Breast epithelium (tissue), 4 donors: ENCODE results near the gene UCK2. TPM values are rescaled to one million over a fixed set of nuclear protein-coding genes. Genes with fewer than 3 reads are reported as not detected.

Experiments
- DNase-seq, 2 donors: peaks; one replicate each; pipeline ENCODE4 v3.0.0-alpha.2; 2019; ENCODE audit warnings: low spot score in 2 of 2
- H3K27ac ChIP-seq, 2 donors: fragments of 200-600 bp; sonication (generic) in 1 of 2; one replicate each; pipeline ENCODE4 v1.5.1; 2016 to 2019; ENCODE audit warnings: mild to moderate bottlenecking in 1 of 2
- H3K27me3 ChIP-seq, 2 donors: fragments of 200-600 bp; sonication (generic) in 1 of 2; one replicate each; pipeline versions ENCODE4 v1.5.1 to v1.6.0; 2017 to 2019; ENCODE audit warnings: control low read depth in 1 of 2, mild to moderate bottlenecking in 1 of 2
- H3K36me3 ChIP-seq: fragments of 200-600 bp; one replicate; pipeline ENCODE4 v1.5.1; 2019
- H3K4me1 ChIP-seq, 2 donors: fragments of 200-600 bp; sonication (generic); one replicate each; pipeline ENCODE4 v1.5.1; 2016 to 2019; ENCODE audit warnings: control low read depth in 1 of 2
- H3K4me3 ChIP-seq, 3 donors: fragments of 200-600 bp; sonication (generic); 1 replicate in 2 of 3; 2 replicates in 1 of 3; pipeline ENCODE4 v1.5.1; 2016 to 2019; ENCODE audit warnings: mild to moderate bottlenecking in 3 of 3, moderate library complexity in 2 of 3
- H3K9me3 ChIP-seq, 2 donors: fragments of 200-600 bp; sonication (generic) in 1 of 2; one replicate each; pipeline ENCODE4 v1.5.1; 2016 to 2019; ENCODE audit warnings: control low read depth in 1 of 2
- POLR2A ChIP-seq: fragments of 450-650 bp; IDR thresholded peaks from one replicate; pipeline ENCODE4 v1.6.1; 2016; ENCODE audit warnings: antibody characterized with exemption, mild to moderate bottlenecking, moderate library complexity
- POLR2AphosphoS5 ChIP-seq, 3 donors: sonication (generic); formaldehyde crosslinking; IDR thresholded peaks; one replicate each; pipeline ENCODE4 v1.6.1; 2017; ENCODE audit warnings: antibody characterized with exemption in 3 of 3
- intact Hi-C: fragments of 100-400 bp; cut with DNase I; formaldehyde crosslinking; loops from one replicate; pipeline ENCODE4 v1.15.1; 2023; ENCODE audit warnings: low total_unique reads
- total RNA-seq, 3 donors: library from RNA; depleted of rRNA; stranded (reverse); fragments of >200 nt; gene quantifications; one replicate each; pipeline ENCODE4 v1.1.0, GENCODE V29; 2016
- TF ChIP-seq, protein P1 (sequence below), 3 donors: fragments of 450-650 bp; IDR thresholded peaks; one replicate each; pipeline ENCODE4 v1.5.1; 2016 to 2017; ENCODE audit warnings: antibody characterized with exemption in 3 of 3, mild to moderate bottlenecking in 3 of 3, moderate library complexity in 3 of 3

The UCK2 gene
- total RNA-seq, 3 donors from 2014 or later, result 13.6 to 51.1 (median 45.9) TPM

GRCh38 chr1:165890684-165891083 lies 63.3 kb downstream of the UCK2 start:
- Histone ChIP-seq H3K27me3 (no peaks in the 10 kb centered on the region), H3K27ac (peak overlapping the region; percentile 22 to 41), H3K4me1 (peaks cover 0 to 5% of the 10 kb centered on the region in 2 donors), H3K4me3 (no peak overlapping the region), H3K9me3 (no peaks in the 10 kb centered on the region), H3K36me3 (no peaks in the 10 kb centered on the region)
- TF ChIP-seq, protein P1, sequence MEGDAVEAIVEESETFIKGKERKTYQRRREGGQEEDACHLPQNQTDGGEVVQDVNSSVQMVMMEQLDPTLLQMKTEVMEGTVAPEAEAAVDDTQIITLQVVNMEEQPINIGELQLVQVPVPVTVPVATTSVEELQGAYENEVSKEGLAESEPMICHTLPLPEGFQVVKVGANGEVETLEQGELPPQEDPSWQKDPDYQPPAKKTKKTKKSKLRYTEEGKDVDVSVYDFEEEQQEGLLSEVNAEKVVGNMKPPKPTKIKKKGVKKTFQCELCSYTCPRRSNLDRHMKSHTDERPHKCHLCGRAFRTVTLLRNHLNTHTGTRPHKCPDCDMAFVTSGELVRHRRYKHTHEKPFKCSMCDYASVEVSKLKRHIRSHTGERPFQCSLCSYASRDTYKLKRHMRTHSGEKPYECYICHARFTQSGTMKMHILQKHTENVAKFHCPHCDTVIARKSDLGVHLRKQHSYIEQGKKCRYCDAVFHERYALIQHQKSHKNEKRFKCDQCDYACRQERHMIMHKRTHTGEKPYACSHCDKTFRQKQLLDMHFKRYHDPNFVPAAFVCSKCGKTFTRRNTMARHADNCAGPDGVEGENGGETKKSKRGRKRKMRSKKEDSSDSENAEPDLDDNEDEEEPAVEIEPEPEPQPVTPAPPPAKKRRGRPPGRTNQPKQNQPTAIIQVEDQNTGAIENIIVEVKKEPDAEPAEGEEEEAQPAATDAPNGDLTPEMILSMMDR (IDR thresholded peaks at IDR 0.05), result no peak
- TF ChIP-seq POLR2A, result no peak
- intact Hi-C loops, result loop anchor here (10.0 kb wide), 1 partner anchor 66 kb away; the partner anchor contains the start of gene UCK2
- DNase-seq, result no peak

DNA sequence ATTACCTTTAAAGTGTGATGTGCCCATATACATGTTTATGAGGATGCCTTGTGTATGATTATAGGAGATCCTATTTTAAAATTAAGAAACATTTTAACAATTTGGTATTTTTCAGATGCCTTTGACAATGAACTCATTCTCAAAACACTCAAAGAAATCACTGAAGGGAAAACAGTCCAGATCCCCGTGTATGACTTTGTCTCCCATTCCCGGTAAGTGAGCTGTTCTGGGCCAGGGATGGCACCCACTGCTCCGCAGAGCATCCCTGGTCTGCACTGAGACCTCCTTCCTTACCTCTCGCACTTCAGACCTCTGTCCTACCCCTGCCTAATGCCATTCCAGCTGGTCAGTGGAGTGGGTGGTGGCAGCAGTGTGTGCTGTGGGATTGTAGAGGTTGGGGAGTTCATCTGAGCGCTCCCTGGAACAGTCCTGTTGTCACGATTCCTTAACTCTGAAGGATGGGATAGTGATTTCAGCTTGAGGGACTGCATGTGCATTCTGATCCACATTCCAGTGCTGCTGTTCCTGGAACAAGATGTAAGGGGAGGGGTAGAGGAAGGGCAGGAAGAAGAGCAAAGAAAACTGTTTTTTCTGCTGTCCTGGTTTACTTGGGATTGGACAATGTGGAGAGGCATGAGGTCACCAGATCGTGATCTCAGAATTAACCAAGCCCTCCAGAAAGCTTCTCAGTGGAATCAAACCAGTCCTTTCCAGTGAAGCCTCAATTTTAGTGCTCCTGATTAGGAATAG lies 63.9 kb downstream of the UCK2 start:
- Histone ChIP-seq H3K4me1 (peaks cover 0 to 9% of the 10 kb centered on the region in 2 donors), H3K27ac (peak overlapping the region; percentile 34 to 41), H3K4me3 (no peak overlapping the region), H3K27me3 (no peaks in the 10 kb centered on the region), H3K9me3 (no peaks in the 10 kb centered on the region), H3K36me3 (no peaks in the 10 kb centered on the region)
- no peak for DNase-seq
- no peak for TF ChIP-seq POLR2A
- TF ChIP-seq POLR2AphosphoS5 (IDR thresholded peaks at IDR 0.05), result no peak
- TF ChIP-seq, protein P1 (IDR thresholded peaks at IDR 0.05), result no peak
- intact Hi-C loops, result loop anchor here (10.0 kb wide), 1 partner anchor 66 kb away; the partner anchor contains the start of gene UCK2

DNA sequence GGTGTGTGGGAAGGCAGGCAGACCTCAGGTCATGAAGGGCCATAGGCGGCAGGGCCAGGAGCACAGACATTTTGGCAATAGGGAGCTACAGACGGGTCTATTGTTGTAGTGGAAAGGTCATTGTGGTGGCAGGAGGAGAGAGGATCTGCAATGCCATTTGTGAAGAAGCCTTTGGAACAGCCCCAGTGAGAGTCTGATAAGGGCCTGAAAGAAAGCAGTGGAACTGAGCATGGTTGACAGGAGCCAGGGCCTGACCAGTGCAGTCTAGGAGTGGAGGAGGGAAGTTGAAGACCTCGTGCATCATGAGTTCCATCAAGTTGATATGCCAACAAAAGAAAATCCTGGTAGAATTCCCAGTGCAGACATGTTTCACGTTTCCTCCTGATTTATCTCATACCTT lies 65.5 kb downstream of the UCK2 start:
- intact Hi-C loops, result loop anchor here (10.0 kb wide), 1 partner anchor 68 kb away; the partner anchor contains the start of gene UCK2
- Histone ChIP-seq H3K9me3 (no peaks in the 10 kb centered on the region), H3K4me3 (no peak overlapping the region), H3K4me1 (peaks cover 0 to 5% of the 10 kb centered on the region in 2 donors), H3K27ac (no peak overlapping the region), H3K27me3 (no peaks in the 10 kb centered on the region), H3K36me3 (no peaks in the 10 kb centered on the region)
- no peak for DNase-seq
- TF ChIP-seq POLR2A, result no peak
- no peak for TF ChIP-seq POLR2AphosphoS5 (IDR thresholded peaks at IDR 0.05)
- TF ChIP-seq, protein P1 (IDR thresholded peaks at IDR 0.05), result no peak

GRCh38 chr1:165893507-165893906 lies 66.1 kb downstream of the UCK2 start:
- no peak overlapping the region for H3K4me3 ChIP-seq
- H3K4me1 ChIP-seq, result peaks cover 0 to 5% of the 10 kb centered on the region in 2 donors
- no peaks in the 10 kb centered on the region for H3K36me3 ChIP-seq
- intact Hi-C loops, result loop anchor here (10.0 kb wide), 1 partner anchor 69 kb away; the partner anchor contains the start of gene UCK2
- H3K9me3 ChIP-seq, result no peaks in the 10 kb centered on the region
- DNase-seq, result no peak
- no peak overlapping the region for H3K27ac ChIP-seq
- no peaks in the 10 kb centered on the region for H3K27me3 ChIP-seq
- TF ChIP-seq, protein P1 (IDR thresholded peaks at IDR 0.05), result no peak
- TF ChIP-seq POLR2AphosphoS5 (IDR thresholded peaks at IDR 0.05), result no peak

DNA sequence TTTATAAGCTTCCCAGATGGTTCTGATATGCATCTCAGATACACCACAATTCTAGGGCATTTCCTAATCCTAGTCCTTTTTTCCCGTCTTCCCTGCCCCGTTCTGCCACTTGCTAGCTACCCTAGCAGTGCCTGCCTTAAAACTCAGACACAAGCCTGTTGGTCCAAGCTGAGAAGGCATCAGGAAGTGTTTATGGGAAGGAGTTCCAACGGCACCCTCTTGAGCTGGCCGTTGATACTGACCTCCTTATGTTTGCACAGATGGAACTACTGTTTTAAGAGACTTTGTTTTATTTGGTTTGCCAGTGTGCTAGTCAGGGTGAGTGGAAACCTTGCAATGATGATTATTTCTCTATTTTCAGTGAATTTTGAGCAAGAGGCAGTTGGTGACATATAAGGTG lies 67.2 kb downstream of the UCK2 start:
- DNase-seq, result no peak
- H3K4me3 ChIP-seq, result no peak overlapping the region
- intact Hi-C loops, result loop anchor here (10.0 kb wide), 1 partner anchor 70 kb away; the partner anchor contains the start of gene UCK2
- TF ChIP-seq, protein P1 (IDR thresholded peaks at IDR 0.05), result no peak
- TF ChIP-seq POLR2A, result no peak
- TF ChIP-seq POLR2AphosphoS5 (IDR thresholded peaks at IDR 0.05), result no peak
- no peaks in the 10 kb centered on the region for H3K9me3 ChIP-seq
- H3K27ac ChIP-seq, result no peak overlapping the region
- H3K27me3 ChIP-seq, result no peaks in the 10 kb centered on the region
- no peaks in the 10 kb centered on the region for H3K36me3 ChIP-seq
- H3K4me1 ChIP-seq, result peaks cover 0 to 7% of the 10 kb centered on the region in 2 donors
